Esophagus muscularis mucosa (tissue), 4 donors: Measurements from ENCODE around the gene RXRB. TPM values are rescaled to one million over a fixed set of nuclear protein-coding genes. Genes with fewer than 3 reads are reported as not detected.
A peak's percentile ranks its signal among the peaks of the same experiment; 100 is the strongest.

Experiments used
- DNase-seq: peaks from one replicate; pipeline ENCODE4 v3.0.0-alpha.2; 2017; ENCODE audit errors: extremely low spot score
- H3K27ac ChIP-seq, 4 donors: fragments of 200-600 bp; sonication (generic); replicated peaks in 1 of 4; 1 replicate in 3 of 4; 2 replicates in 1 of 4; pipeline ENCODE4 v1.5.1; 2016 to 2019; ENCODE audit warnings: mild to moderate bottlenecking in 1 of 4
- H3K27me3 ChIP-seq, 4 donors: fragments of 200-600 bp; sonication (generic); one replicate each; pipeline versions ENCODE4 v1.5.1 to v1.6.0; 2016 to 2019
- H3K36me3 ChIP-seq, 4 donors: fragments of 200-600 bp; sonication (generic); one replicate each; pipeline ENCODE4 v1.5.1; 2016 to 2019
- H3K4me1 ChIP-seq, 4 donors: fragments of 200-600 bp; sonication (generic); one replicate each; pipeline ENCODE4 v1.5.1; 2016 to 2019
- H3K4me3 ChIP-seq, 4 donors: fragments of 200-600 bp; sonication (generic); 1 replicate in 2 of 4; 2 replicates in 2 of 4; pipeline ENCODE4 v1.5.1; 2016 to 2019; ENCODE audit warnings: mild to moderate bottlenecking in 4 of 4, moderate library complexity in 1 of 4
- H3K9me3 ChIP-seq, 4 donors: fragments of 200-600 bp; sonication (generic); 1 replicate in 3 of 4; 2 replicates in 1 of 4; pipeline ENCODE4 v1.5.1; 2016 to 2019
- EP300 ChIP-seq: sonication (generic); formaldehyde crosslinking; IDR thresholded peaks from one replicate; pipeline ENCODE4 v1.6.1; 2017; ENCODE audit warnings: antibody characterized with exemption
- POLR2A ChIP-seq: fragments of 450-650 bp; IDR thresholded peaks from one replicate; pipeline ENCODE4 v1.6.1; 2017; ENCODE audit warnings: antibody characterized with exemption, moderate library complexity, mild to moderate bottlenecking, low read depth
- POLR2AphosphoS5 ChIP-seq, 2 donors: sonication (generic); formaldehyde crosslinking; IDR thresholded peaks; one replicate each; pipeline ENCODE4 v1.6.1; 2017; ENCODE audit warnings: antibody characterized with exemption in 2 of 2
- WGBS: methylation state at CpG from one replicate; pipeline ENCODE4 v1.1.5; 2018; 5-methylcytosine and 5-hydroxymethylcytosine counted together
- intact Hi-C: fragments of 100-400 bp; cut with DNase I; formaldehyde crosslinking; loops from one replicate; pipeline ENCODE4 v1.15.1; 2023
- total RNA-seq, 4 donors: library from RNA; depleted of rRNA; stranded (reverse); fragments of >200 nt; gene quantifications; one replicate each; pipeline versions ENCODE4 v1.1.0 to v1.2.1, GENCODE V29; 2016
- TF ChIP-seq, protein P1 (sequence below), 3 experiments: fragments of 200-600 bp in 2 of 3; fragments of 450-650 bp in 1 of 3; sonication (generic) in 2 of 3; IDR thresholded peaks; one replicate each; pipeline ENCODE4 v1.5.1; 2017 to 2019; ENCODE audit warnings: antibody characterized with exemption in 3 of 3, mild to moderate bottlenecking in 2 of 3, moderate library complexity in 1 of 3

The RXRB gene
- total RNA-seq, 4 donors from 2014 or later = 21.5 to 34.1 (median 32.2) TPM

DNA sequence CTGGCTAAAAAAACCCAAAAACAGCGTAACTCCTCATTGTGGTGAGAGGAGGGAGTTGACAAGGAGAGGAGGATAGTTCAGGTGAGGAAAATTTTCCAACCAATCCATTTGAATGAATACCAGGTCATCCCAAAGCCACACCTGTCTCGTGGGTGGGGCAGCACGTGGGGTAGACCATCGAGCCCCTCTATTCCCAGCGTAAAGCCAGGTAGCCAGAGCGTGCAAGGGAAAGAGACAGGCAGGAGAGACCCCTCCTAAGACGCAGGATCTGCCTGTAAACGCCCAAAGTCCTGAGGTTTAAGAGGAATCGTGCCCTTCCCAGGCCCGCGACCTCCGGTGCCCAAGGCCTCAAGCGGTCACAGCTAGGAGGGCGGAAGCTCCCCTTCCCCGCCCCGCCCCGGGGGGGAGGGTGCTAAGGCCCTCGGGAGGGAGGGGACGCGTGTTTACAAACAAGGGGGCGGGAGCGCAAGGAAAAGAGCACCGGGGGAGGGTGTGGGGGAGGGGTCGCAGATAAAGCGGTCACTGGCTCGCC lies 712 bp downstream of the RXRB start:
- H3K36me3 ChIP-seq = peaks cover 42 to 59% (median 54%) of the 10 kb centered on the region in 4 donors
- no peak for DNase-seq
- peak overlapping the region; percentile 90 to 97 (median 93) for H3K27ac ChIP-seq
- TF ChIP-seq, protein P1, sequence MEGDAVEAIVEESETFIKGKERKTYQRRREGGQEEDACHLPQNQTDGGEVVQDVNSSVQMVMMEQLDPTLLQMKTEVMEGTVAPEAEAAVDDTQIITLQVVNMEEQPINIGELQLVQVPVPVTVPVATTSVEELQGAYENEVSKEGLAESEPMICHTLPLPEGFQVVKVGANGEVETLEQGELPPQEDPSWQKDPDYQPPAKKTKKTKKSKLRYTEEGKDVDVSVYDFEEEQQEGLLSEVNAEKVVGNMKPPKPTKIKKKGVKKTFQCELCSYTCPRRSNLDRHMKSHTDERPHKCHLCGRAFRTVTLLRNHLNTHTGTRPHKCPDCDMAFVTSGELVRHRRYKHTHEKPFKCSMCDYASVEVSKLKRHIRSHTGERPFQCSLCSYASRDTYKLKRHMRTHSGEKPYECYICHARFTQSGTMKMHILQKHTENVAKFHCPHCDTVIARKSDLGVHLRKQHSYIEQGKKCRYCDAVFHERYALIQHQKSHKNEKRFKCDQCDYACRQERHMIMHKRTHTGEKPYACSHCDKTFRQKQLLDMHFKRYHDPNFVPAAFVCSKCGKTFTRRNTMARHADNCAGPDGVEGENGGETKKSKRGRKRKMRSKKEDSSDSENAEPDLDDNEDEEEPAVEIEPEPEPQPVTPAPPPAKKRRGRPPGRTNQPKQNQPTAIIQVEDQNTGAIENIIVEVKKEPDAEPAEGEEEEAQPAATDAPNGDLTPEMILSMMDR (IDR thresholded peaks at IDR 0.05) = no peak
- no peak for TF ChIP-seq EP300
- no peak for TF ChIP-seq POLR2AphosphoS5 (IDR thresholded peaks at IDR 0.05)
- no peak for TF ChIP-seq POLR2A
- WGBS = 2% methylated on average over 14 of the region's 26 CpGs
- no peaks in the 10 kb centered on the region for H3K9me3 ChIP-seq
- intact Hi-C loops = loop anchor here (5.0 kb wide), 1 partner anchor 37 kb away; no protein-coding TSS in a partner anchor
- no peaks in the 10 kb centered on the region for H3K27me3 ChIP-seq
- H3K4me1 ChIP-seq = peaks cover 52 to 74% (median 65%) of the 10 kb centered on the region in 4 donors
- peak overlapping the region; percentile 76 to 84 (median 80) for H3K4me3 ChIP-seq

DNA sequence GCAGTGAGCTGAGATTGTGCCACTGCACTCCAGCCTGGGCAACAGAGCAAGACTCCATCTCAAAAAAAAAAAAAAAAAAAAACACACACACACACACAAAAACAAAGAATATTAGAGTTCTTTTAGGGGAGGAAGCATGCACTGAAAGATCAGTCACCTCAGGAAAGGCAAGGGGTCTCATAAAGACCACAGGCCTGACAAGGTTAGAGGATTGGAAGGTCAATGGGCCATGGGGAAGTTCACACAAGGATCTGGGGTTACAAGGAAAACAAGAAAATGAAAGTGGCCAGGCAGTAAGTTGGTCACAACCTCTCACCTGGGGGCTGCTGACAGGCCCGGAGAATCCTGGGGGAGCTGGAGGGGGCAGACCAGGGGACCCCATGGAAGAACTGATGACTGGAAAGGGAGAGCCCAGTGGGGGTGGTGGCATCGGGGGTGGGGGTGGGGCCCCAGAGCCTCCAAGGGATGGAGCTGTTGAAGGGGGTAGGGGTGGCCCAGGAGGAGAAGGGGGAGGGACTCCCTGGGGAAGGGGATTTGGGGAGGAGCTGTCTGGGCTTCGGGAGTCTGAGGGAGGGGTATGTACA lies 1.5 kb downstream of the RXRB start:
- peak overlapping the region; percentile 76 to 84 (median 80) for H3K4me3 ChIP-seq
- peaks cover 43 to 67% (median 62%) of the 10 kb centered on the region in 4 donors for H3K36me3 ChIP-seq
- H3K27me3 ChIP-seq = no peaks in the 10 kb centered on the region
- TF ChIP-seq EP300 = no peak
- TF ChIP-seq POLR2AphosphoS5 (IDR thresholded peaks at IDR 0.05) = no peak
- TF ChIP-seq, protein P1 (IDR thresholded peaks at IDR 0.05) = no peak
- TF ChIP-seq POLR2A = no peak
- no peaks in the 10 kb centered on the region for H3K9me3 ChIP-seq
- DNase-seq = no peak
- intact Hi-C loops = loop anchor here (5.0 kb wide), 1 partner anchor 37 kb away; no protein-coding TSS in a partner anchor
- H3K4me1 ChIP-seq = peaks cover 49 to 65% (median 57%) of the 10 kb centered on the region in 4 donors
- peak overlapping the region; percentile 90 to 97 (median 93) for H3K27ac ChIP-seq
- WGBS = 22% methylated on average over 3 of the region's 3 CpGs

DNA sequence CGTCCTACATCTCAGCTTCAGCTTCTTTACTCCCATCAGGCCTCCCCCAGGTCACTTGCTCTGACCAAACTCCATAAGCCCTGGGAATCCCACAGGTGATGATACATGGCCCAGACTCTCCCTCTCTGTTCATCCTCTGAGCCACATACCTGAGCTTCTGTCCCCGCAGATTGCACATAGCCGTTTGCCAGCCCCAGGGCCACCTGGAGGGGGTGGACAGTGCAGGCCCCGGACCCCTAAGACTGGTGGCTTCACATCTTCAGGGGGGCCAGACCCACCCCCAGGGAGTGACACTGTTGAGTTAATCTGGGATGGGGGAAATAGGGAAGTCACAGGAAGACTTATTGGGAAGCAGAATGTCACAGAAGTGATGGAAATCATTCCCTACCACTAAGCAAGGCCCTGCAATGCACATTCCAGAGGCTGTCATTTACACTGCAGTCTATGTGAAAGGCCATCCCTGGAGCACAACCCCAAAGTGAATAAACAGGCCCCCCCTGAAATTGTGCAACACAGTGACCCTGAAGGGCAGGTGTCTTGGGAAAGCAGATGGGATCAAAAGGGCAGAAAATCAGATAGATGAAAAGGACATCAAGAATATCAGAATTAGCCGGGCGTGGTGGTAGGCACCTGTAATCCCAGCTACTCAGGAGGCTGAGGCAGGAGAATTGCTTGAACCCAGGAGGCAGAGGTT lies 2.2 kb downstream of the RXRB start:
- H3K4me3 ChIP-seq = no peak overlapping the region
- WGBS = 83% methylated on average over 6 of the region's 6 CpGs
- no peaks in the 10 kb centered on the region for H3K27me3 ChIP-seq
- H3K4me1 ChIP-seq = peaks cover 42 to 64% (median 56%) of the 10 kb centered on the region in 4 donors
- no peak for TF ChIP-seq POLR2A
- TF ChIP-seq, protein P1 (IDR thresholded peaks at IDR 0.05) = no peak
- TF ChIP-seq EP300 = no peak
- no peak for TF ChIP-seq POLR2AphosphoS5 (IDR thresholded peaks at IDR 0.05)
- no peak for DNase-seq
- intact Hi-C loops = loop anchor here (5.0 kb wide), 1 partner anchor 36 kb away; no protein-coding TSS in a partner anchor
- H3K27ac ChIP-seq = peak overlapping the region in 1 of 4 donors; percentile 1
- no peaks in the 10 kb centered on the region for H3K9me3 ChIP-seq
- peaks cover 38 to 63% (median 57%) of the 10 kb centered on the region in 4 donors for H3K36me3 ChIP-seq

DNA sequence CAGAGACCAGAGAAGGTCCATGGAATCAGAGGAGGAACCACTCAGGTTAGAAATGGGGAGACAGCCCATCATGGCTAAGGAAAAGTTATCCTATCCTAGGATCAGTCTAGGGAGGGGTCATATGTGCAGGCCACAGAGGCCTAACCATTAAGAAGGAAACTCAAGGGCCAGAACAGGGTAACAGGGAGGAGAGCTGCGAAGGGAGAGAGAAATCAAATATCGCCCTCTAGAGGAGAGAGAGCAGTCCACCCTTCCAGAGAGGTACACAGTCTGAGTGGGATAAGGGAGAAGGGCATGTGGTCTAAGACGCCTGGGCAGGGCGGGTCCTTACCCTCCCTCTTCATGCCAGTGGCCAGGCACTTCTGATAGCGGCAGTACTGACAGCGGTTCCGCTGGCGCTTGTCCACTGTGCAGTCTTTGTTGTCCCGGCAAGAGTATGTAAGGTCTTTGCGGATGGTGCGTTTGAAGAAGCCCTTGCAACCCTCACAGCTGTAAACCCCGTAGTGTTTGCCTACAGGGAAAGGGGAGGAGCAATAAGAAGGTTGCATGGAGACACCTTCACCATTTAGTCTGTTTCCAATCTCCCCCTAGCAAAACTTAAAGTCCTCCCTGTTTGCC lies 2.9 kb downstream of the RXRB start:
- Histone ChIP-seq H3K4me3 (no peak overlapping the region), H3K27ac (peak overlapping the region in 3 of 4 donors; percentile 1 to 33 (median 17)), H3K9me3 (no peaks in the 10 kb centered on the region), H3K27me3 (no peaks in the 10 kb centered on the region), H3K4me1 (peaks cover 40 to 64% (median 58%) of the 10 kb centered on the region in 4 donors), H3K36me3 (peaks cover 31 to 56% (median 50%) of the 10 kb centered on the region in 4 donors)
- TF ChIP-seq POLR2AphosphoS5 (IDR thresholded peaks at IDR 0.05) (no peak), EP300 (no peak), POLR2A (no peak)
- TF ChIP-seq, protein P1 (IDR thresholded peaks at IDR 0.05) = peak; percentile 54 to 74 (median 63)
- DNase-seq = no peak
- intact Hi-C loops = loop anchor here (5.0 kb wide), 1 partner anchor 35 kb away; no protein-coding TSS in a partner anchor
- WGBS = 50% methylated on average over 12 of the region's 12 CpGs
